NCI-H748 treated with DMSO at 0.1 percent for 48 hours (cell line): ENCODE results near the gene SAMHD1.
"Not testable (repeated sequence)": the region's sequence is repeated elsewhere in the genome, so short reads cannot be mapped to it uniquely, and the experiment has no call there.

ENCODE experiments used
- DNase-seq: peaks from one replicate; lab custom pipeline; 2025; lab: John Stamatoyannopoulos, UW

The SAMHD1 gene

GRCh38 chr20:36851490-36851889 is 100.0 kb downstream of the SAMHD1 start:
- DNase-seq = no peak

GRCh38 chr20:36850759-36851158 is 100.7 kb downstream of the SAMHD1 start:
- no peak for DNase-seq

DNA sequence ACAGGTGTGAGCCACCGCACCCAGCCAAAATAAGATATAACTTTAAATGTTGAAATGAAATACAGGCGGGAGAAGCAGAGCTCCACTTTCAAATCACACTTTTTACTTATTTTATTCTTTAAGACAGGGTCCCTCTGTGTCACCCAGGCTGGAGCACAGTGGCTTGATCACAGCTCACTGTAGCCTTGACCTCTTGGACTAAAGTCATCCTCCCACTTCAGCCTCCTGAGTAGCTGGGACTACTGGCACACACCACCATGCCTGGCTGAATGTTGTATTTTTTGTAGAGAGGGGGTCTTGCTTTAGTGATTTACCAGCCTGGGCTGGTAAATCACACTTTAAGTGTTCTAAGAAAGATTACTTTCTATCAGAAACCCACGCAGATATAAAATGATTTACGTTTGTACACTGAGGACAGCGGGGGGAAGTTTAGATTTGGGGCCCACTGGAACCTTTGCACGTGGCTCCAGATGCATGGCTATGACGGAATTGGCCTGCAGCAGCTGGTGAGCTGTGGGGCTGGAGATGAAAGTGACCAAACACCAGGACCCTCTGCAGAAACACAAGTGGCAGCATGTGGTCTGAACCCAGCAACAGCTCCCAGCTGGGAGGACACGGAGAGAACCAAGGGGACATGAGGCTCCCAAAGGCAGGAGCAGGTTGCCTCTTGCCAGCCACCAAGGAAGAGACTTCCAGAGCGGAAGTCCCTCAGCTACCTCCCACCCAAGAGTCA is 102.0 kb downstream of the SAMHD1 start:
- DNase-seq = no peak

DNA sequence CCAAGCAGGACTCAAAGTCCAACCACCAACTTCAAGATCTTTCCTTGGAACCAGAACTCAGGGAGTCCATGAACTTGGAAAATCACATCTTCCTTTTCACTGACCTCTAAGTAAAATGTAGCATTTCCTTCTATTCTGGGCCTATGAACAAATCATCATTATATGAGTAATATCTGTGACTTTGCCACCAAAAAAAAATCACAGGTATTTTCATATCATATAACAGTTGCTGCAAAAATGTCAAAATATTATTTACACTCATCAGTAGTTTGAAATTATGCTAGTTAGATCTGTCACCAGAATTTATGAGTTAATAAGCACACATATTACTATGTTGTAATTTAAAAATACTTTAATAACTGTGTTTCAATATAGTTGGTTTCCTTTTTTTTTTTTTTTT is 102.8 kb downstream of the SAMHD1 start:
- no peak for DNase-seq

GRCh38 chr20:36848078-36848660 is 103.3 kb downstream of the SAMHD1 start:
- DNase-seq = no peak

DNA sequence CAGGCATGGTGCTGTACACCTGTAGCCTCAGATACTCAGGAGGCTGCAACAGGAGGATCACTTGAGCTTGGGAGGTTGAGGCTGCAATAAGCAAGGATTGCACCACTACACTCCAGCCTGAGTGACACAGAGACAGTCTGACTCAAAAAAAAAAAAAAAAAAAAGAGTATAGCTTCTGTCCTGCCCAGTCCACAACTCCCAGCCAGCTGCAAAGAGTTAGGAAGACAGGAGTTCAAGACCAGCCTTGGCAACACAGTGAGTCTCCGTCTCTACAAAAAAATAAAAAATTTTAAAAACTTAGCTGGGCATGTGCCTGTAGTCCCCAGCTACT is 103.8 kb downstream of the SAMHD1 start:
- no peak for DNase-seq

GRCh38 chr20:36847009-36847709 is 104.3 kb downstream of the SAMHD1 start:
- DNase-seq = no peak

- DNase-seq = no peak
These were observed 106.1 kb downstream of the SAMHD1 start for GRCh38 chr20:36845288-36845971.

GRCh38 chr20:36841030-36841429 is 110.5 kb downstream of the SAMHD1 start:
- DNase-seq = not testable (repeated sequence)
